Neuronal stem cell (in vitro differentiated cells): ENCODE data around the gene ZDHHC9.
A peak's percentile ranks its signal among the peaks of the same experiment; 100 is the strongest.

Experiments
- DNase-seq: peaks from one replicate; pipeline ENCODE4 v3.0.0-alpha.2; 2013; ENCODE audit warnings: low spot score
- H2AFZ ChIP-seq: one replicate; pipeline ENCODE4 v1.6.1; 2013; ENCODE audit warnings: mild to moderate bottlenecking, low read length, inconsistent platforms
- H2AK5ac ChIP-seq: 2 replicates; pipeline ENCODE4 v1.6.1; 2013; ENCODE audit warnings: low read depth, mild to moderate bottlenecking, inconsistent platforms, low read length, moderate library complexity, mixed read lengths
- H2BK120ac ChIP-seq: 2 replicates; pipeline ENCODE4 v1.6.1; 2013; ENCODE audit warnings: low read depth, mild to moderate bottlenecking, inconsistent platforms, low read length, moderate library complexity, mixed read lengths
- H2BK12ac ChIP-seq: one replicate; pipeline ENCODE4 v1.6.1; 2013; ENCODE audit warnings: low read length, inconsistent platforms
- H2BK15ac ChIP-seq: 2 replicates; pipeline ENCODE4 v1.6.1; 2013; ENCODE audit warnings: mild to moderate bottlenecking, low read length, inconsistent platforms, mixed read lengths
- H2BK5ac ChIP-seq: one replicate; pipeline ENCODE4 v1.6.1; 2013; ENCODE audit warnings: inconsistent platforms, mild to moderate bottlenecking, low read length, moderate library complexity
- H3K14ac ChIP-seq: one replicate; pipeline ENCODE4 v1.6.1; 2013; ENCODE audit warnings: low read length, inconsistent platforms
- H3K18ac ChIP-seq: 2 replicates; pipeline ENCODE4 v1.6.1; 2013; ENCODE audit warnings: low read length, inconsistent platforms
- H3K23ac ChIP-seq: 2 replicates; pipeline ENCODE4 v1.6.1; 2013; ENCODE audit warnings: low read depth, mild to moderate bottlenecking, mixed read lengths, low read length, inconsistent platforms; ENCODE audit not compliant: poor library complexity
- H3K27ac ChIP-seq: replicated peaks from 3 replicates; pipeline ENCODE4 v1.5.1; 2013; ENCODE audit warnings: low read length, inconsistent platforms
- H3K27me3 ChIP-seq, 3 experiments: 2 replicates each; pipeline ENCODE4 v1.6.1; 2013; ENCODE audit warnings: low read length in 3 of 3, mild to moderate bottlenecking in 2 of 3, inconsistent platforms in 1 of 3, low read depth in 1 of 3, mixed read lengths in 1 of 3, moderate library complexity in 1 of 3; ENCODE audit not compliant: control insufficient read depth in 3 of 3, insufficient read depth in 3 of 3
- H3K36me3 ChIP-seq, 2 donors: replicated peaks in 1 of 2; 2 replicates each; pipeline ENCODE4 v1.6.1; 2013; ENCODE audit warnings: low read length in 2 of 2; ENCODE audit not compliant: control insufficient read depth in 2 of 2, insufficient read depth in 2 of 2
- H3K4ac ChIP-seq: 2 replicates; pipeline ENCODE4 v1.6.1; 2013; ENCODE audit warnings: inconsistent platforms, mild to moderate bottlenecking, low read length, moderate library complexity
- H3K4me1 ChIP-seq, 2 donors: 1 replicate in 1 of 2; 2 replicates in 1 of 2; pipeline ENCODE4 v1.6.1; 2013; ENCODE audit warnings: low read length in 2 of 2, low read depth in 1 of 2; ENCODE audit not compliant: control insufficient read depth in 2 of 2, insufficient read depth in 1 of 2
- H3K4me2 ChIP-seq: one replicate; pipeline ENCODE4 v1.6.1; 2013; ENCODE audit warnings: mild to moderate bottlenecking, low read length, inconsistent platforms; ENCODE audit not compliant: insufficient read depth, poor library complexity, severe bottlenecking
- H3K4me3 ChIP-seq, 2 donors: 2 replicates each; pipeline ENCODE4 v1.5.1; 2013; ENCODE audit warnings: low read length in 2 of 2, mild to moderate bottlenecking in 2 of 2, inconsistent platforms in 1 of 2, moderate library complexity in 1 of 2
- H3K79me1 ChIP-seq: one replicate; pipeline ENCODE4 v1.6.1; 2013; ENCODE audit warnings: low read depth, mild to moderate bottlenecking, inconsistent platforms, low read length, moderate library complexity
- H3K9ac ChIP-seq: one replicate; pipeline ENCODE4 v1.6.1; 2013; ENCODE audit warnings: mild to moderate bottlenecking, low read depth, low read length, inconsistent platforms; ENCODE audit not compliant: poor library complexity
- H3K9me3 ChIP-seq, 2 donors: replicated peaks in 1 of 2; 2 replicates each; pipeline versions ENCODE3 to v1.6.1; 2013; ENCODE audit warnings: low read length in 2 of 2, mild to moderate bottlenecking in 2 of 2, inconsistent platforms in 1 of 2, low read depth in 1 of 2, mixed read lengths in 1 of 2, moderate library complexity in 1 of 2; ENCODE audit not compliant: control insufficient read depth in 2 of 2, insufficient read depth in 1 of 2
- H4K8ac ChIP-seq: one replicate; pipeline ENCODE4 v1.6.1; 2013; ENCODE audit warnings: low read depth, mild to moderate bottlenecking, inconsistent platforms, low read length, moderate library complexity
- H4K91ac ChIP-seq: one replicate; pipeline ENCODE4 v1.6.1; 2013; ENCODE audit warnings: low read length, low read depth, mild to moderate bottlenecking, inconsistent platforms; ENCODE audit not compliant: poor library complexity
- WGBS, 2 donors: extraction: QIAGEN DNeasy Blood & Tissue Kit; methylation state at CpG; one replicate each; pipeline ENCODE4 v1.1.7; 2013; ENCODE audit warnings: missing lambda C conversion rate in 2 of 2, mixed read lengths in 1 of 2; ENCODE audit not compliant: insufficient read length in 2 of 2, insufficient replicate concordance in 1 of 2; ENCODE audit errors: extremely low coverage in 2 of 2; 5-methylcytosine and 5-hydroxymethylcytosine counted together

Gene ZDHHC9

DNA sequence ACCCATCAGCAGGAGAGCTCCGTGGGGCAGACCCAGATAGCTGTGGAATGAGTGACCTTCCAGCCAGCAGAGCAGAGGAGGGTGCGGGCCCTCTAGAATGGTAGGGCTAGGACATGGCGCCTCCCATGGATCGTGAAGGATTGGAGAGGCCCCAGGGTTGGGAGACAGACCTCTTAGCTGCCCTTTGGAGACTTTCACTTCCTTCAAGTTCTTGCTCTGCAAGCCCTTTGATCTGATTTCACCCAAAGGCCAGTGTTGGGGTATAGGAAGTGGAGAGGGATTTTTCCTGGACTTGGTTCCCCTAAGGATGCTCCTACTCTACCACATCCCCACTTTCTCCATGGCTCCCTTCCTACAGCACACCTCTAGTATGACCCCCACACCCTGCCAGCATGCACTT is 61.0 kb downstream of the ZDHHC9 start:
- Histone ChIP-seq H4K91ac (no peak overlapping the region), H2BK5ac (no peak overlapping the region), H3K27ac (no peak overlapping the region), H2BK15ac (no peak overlapping the region), H3K27me3 (no peaks in the 10 kb centered on the region), H3K14ac (no peak overlapping the region), H2BK120ac (no peak overlapping the region), H3K4me3 (no peak overlapping the region), H2BK12ac (no peak overlapping the region), H3K4ac (no peak overlapping the region), H2AFZ (no peak overlapping the region), H3K79me1 (no peaks in the 10 kb centered on the region), H4K8ac (no peak overlapping the region), H2AK5ac (no peak overlapping the region), H3K9ac (no peak overlapping the region), H3K36me3 (no peaks in the 10 kb centered on the region), H3K23ac (no peak overlapping the region), H3K9me3 (no peaks in the 10 kb centered on the region), H3K18ac (no peak overlapping the region), H3K4me1 (peaks cover 0 to 2% of the 10 kb centered on the region in 2 donors), H3K4me2 (no peak overlapping the region)
- no peak for DNase-seq
- WGBS, 2 donors, result no CpG with 5 or more reads among the region's 4 CpGs

DNA sequence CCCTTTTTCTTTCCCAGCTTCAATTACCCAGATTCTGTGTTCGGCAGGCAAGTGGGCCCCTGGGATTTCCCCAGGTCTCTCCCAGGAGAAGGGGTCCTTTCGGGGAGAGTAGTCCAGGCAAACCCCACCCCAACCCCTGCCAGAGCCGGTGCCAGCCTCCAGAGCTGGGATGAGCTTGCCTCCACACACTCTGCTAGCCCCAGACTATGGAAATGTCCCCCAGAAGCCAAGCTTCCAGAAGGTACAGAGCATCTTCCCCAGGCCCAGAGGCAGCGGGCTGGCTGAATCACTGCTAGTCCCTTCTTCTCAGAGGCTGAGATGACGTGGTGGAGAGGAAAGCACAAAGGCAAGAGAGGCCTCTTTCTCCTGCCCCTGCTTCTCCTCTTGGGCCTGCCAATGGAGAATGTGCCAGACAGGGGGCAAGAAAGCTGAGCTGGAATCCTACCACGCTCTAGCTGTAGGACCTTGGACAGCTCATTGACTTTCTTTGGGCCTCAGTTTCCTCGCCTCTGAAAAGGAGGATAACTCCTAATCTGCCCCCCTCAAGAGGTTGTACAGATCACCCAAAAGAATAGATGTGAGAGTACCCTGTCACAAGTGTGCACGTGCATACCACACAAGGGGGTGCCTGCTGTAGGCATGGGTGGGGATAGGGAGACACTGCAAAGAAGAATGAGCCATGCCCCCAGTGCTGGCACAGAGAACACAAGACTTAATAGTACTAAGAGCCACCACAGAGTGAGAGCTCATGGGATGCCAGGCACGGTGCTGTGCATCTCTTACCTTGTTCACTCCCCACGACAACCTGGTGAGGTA is 61.8 kb downstream of the ZDHHC9 start:
- Histone ChIP-seq H3K4me3 (no peak overlapping the region), H3K4ac (no peak overlapping the region), H3K79me1 (no peaks in the 10 kb centered on the region), H3K36me3 (no peaks in the 10 kb centered on the region), H3K4me2 (no peak overlapping the region), H3K27ac (no peak overlapping the region), H2BK120ac (no peak overlapping the region), H2BK15ac (no peak overlapping the region), H4K91ac (no peak overlapping the region), H2BK12ac (no peak overlapping the region), H2BK5ac (no peak overlapping the region), H2AK5ac (no peak overlapping the region), H3K4me1 (peaks cover 0 to 2% of the 10 kb centered on the region in 2 donors), H3K18ac (no peak overlapping the region), H2AFZ (peak overlapping the region; percentile 61), H3K9ac (no peak overlapping the region), H3K14ac (no peak overlapping the region), H4K8ac (no peak overlapping the region), H3K27me3 (no peaks in the 10 kb centered on the region), H3K23ac (no peak overlapping the region), H3K9me3 (no peaks in the 10 kb centered on the region)
- no CpG with 5 or more reads among the region's 10 CpGs for WGBS, 2 donors
- DNase-seq, result no peak

DNA sequence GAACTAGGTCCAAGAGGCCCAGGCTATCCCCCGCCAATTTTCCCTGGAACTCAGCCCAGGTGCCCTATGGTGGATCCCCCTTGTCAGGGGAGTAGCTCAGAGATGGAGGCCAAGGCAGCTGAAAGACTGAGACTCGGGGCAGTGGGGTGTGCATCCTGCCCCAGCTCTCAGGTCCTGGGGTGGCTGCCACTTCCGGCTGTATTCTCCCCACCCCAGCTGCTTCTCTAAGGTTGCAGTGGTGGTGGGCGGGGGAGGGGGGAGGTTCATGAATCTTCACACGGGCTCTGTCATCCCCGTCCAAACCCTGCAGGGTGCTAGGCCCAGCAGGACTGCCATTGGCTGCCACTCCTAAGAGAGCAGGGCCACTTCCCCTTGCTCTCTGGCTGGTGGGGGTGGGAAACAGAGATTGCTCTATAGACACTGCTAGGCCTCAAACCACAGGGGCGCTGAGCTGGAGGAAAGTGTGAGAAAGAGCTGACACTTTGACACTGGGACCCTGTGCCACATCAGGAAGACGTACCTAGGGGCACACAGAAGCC is 62.5 kb downstream of the ZDHHC9 start:
- Histone ChIP-seq H3K27ac (no peak overlapping the region), H2AK5ac (no peak overlapping the region), H2BK120ac (no peak overlapping the region), H3K9me3 (no peaks in the 10 kb centered on the region), H3K9ac (no peak overlapping the region), H3K23ac (no peak overlapping the region), H3K4me2 (no peak overlapping the region), H3K36me3 (no peaks in the 10 kb centered on the region), H3K18ac (no peak overlapping the region), H2AFZ (peak overlapping the region; percentile 61), H3K4ac (no peak overlapping the region), H3K4me3 (no peak overlapping the region), H3K79me1 (no peaks in the 10 kb centered on the region), H3K4me1 (peaks cover 0 to 2% of the 10 kb centered on the region in 2 donors), H4K8ac (no peak overlapping the region), H2BK12ac (no peak overlapping the region), H3K14ac (no peak overlapping the region), H2BK15ac (no peak overlapping the region), H2BK5ac (no peak overlapping the region), H3K27me3 (no peaks in the 10 kb centered on the region), H4K91ac (no peak overlapping the region)
- no CpG with 5 or more reads among the region's 8 CpGs for WGBS, 2 donors
- no peak for DNase-seq

DNA sequence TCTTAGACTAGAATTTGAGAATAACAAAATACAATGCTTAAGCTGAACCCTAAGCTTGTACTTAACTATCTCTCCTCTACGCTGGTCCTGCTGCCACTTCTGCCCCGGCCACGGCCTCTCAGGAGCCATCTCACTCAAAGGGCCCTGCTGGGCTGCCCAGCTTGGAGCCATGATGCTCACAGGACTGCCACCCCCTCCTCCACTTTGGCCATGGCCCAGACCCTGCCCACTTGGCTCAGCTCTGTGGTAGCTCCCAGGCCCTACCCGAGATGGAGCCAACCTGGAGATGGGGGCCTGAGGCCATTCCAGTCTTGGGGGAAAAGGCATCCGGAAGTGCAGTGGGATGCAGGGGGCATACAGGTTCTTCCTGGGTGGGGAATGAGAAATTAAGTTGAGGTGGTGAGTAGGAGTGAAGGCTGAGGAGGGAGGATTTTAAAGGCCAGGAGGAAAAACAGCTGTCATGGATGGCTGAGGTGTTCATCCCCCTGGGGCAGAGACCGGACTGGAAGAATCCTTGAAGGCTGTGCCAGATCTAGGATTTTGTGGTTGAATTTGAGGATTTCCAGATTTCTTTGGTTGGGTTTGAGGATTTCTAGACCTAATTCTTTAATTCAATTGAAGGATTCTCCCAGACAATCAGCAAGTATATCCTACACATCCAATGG is 63.1 kb downstream of the ZDHHC9 start:
- Histone ChIP-seq H3K23ac (no peak overlapping the region), H3K9me3 (no peaks in the 10 kb centered on the region), H3K9ac (no peak overlapping the region), H2BK120ac (no peak overlapping the region), H4K8ac (no peak overlapping the region), H3K27ac (no peak overlapping the region), H3K4me1 (peaks cover 0 to 2% of the 10 kb centered on the region in 2 donors), H3K36me3 (no peaks in the 10 kb centered on the region), H2BK5ac (no peak overlapping the region), H2AK5ac (no peak overlapping the region), H3K4me2 (no peak overlapping the region), H4K91ac (no peak overlapping the region), H2BK12ac (no peak overlapping the region), H3K14ac (no peak overlapping the region), H3K27me3 (no peaks in the 10 kb centered on the region), H3K4me3 (no peak overlapping the region), H2BK15ac (no peak overlapping the region), H3K4ac (no peak overlapping the region), H3K18ac (no peak overlapping the region), H2AFZ (peak overlapping the region; percentile 61), H3K79me1 (no peaks in the 10 kb centered on the region)
- WGBS, 2 donors, result no CpG with 5 or more reads among the region's 6 CpGs
- DNase-seq, result no peak
